Stimulated activated naive CD8-positive, alpha-beta T cell treated with anti-CD3 and anti-CD28 coated beads, Interleukin-15, Interleukin-2, amounts not matched to agents 100 U/mL and 50 U/mL, for 24 hours (primary cell): Measurements from ENCODE around the gene SNAP47.

ENCODE experiments used
- ATAC-seq: fragments of 150-1000 bp; cut with Tn5 transposase; one replicate; pipeline ENCODE4 v1.10.0; 2021
- DNase-seq: peaks from one replicate; pipeline ENCODE4 v3.0.0; 2021

The SNAP47 gene

DNA sequence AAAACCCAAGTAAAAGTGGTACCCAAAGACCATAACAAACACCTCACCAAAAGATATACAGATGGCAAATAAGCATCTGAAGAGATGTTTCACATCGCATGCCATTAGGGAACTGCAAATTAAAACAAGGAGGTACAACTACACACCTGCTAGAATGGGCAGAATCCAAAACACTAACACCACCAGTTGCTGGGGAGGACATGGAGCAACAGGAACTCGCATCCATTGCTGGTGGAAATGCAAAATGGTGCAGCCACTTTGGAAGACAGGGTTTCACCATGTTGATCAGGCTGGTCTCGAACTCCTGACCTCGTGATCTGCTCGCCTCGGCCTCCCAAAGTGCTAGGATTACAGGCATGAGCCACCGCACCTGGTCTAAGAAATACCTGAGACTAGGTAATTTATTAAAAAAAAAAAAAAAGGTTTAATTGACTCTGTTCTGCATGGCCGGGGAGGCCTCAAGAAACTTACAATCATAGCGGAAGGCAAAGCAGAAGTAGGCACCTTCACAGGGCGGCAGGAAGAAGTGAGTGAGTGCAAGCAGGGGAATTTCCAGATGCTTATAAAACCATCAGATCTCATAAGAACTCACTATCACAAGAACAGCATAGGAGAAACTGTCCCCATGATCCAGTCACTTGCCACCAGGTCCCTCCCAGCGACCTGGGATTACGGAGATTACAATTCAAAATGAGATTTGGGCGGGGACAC lies 50.0 kb downstream of the SNAP47 start:
- DNase-seq (no peak), ATAC-seq (no peak)

DNA sequence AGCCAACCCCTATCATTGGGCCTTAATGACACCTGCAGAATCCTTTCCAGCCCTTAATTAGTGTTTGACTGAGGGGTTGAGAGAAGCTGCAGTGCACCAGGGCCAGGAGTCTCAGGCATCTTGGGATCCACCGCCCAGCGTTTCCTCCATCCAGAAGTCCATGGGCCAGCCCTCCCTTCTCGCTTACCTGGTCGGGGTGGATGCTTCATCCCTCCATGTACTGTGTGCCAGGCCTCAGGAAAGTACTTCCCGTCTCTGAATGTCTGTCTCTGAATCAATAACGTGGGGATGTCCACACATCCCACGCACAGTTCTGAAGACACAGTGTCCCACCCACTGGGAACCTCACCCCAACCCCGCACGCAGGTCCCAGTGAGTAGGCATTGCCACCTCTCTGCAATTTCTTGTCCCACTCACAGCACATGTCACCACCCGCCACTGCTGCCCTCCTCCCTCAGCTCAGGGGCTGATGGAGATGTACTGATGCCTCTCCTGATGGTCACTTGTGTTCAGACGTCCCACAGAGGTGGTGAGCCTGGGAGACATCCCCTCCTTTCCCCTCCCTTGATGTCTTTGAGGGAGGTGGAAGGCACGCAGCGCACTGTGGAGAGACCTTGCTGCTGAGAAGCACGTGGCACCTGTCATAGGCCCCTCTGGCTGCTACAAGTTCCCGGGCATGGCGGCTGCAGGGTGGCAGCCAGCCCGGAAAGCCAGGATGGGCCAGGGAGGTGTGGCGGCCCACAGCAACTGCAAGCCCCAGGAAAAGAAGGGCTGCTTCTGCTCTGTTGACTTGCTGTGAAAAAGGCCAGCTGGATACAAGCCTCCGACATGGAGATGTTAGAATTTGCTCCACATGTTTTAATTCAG lies 50.8 kb downstream of the SNAP47 start:
- DNase-seq (no peak), ATAC-seq (no peak)

DNA sequence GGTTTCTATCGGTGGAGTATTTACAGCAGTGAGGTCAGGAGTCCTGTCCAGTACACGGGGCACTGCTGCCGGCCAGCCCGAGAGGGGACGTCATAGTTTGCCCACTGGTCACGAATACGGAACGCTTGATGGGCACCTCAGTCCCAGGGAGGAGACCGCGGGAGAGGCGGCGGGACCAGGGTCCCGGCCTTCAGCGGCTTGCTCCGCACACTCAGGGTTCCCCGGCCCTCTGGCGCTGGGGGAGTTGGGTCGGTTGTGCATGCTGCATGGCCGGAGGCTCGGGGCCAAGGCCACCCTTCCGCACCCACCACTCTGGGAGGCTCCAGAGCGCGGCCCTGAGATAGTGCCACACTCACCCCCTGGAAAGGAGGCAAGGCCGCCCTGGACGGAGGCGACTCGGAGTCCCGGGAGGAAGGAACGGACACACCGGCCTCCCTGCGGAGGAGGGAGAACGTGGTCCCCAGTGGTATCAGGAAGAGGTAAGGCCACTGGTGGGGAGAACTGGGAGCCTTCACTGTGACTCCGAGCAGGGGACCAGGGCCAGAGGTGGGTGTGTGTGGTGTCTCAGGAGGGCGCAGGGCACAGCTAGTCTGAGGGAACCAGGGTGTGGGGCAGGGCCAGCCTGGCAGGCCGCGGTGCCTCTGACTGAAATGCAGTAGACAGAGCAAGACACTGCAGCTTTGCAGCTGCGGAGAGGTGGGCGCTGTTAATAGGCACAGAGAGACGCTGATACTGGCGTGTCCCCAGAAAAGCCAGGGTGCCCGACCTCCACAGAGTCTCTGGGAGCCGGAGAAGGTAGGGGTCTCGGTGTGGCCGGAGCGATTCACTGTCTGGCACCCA lies 51.7 kb downstream of the SNAP47 start:
- ATAC-seq (no peak), DNase-seq (no peak)

DNA sequence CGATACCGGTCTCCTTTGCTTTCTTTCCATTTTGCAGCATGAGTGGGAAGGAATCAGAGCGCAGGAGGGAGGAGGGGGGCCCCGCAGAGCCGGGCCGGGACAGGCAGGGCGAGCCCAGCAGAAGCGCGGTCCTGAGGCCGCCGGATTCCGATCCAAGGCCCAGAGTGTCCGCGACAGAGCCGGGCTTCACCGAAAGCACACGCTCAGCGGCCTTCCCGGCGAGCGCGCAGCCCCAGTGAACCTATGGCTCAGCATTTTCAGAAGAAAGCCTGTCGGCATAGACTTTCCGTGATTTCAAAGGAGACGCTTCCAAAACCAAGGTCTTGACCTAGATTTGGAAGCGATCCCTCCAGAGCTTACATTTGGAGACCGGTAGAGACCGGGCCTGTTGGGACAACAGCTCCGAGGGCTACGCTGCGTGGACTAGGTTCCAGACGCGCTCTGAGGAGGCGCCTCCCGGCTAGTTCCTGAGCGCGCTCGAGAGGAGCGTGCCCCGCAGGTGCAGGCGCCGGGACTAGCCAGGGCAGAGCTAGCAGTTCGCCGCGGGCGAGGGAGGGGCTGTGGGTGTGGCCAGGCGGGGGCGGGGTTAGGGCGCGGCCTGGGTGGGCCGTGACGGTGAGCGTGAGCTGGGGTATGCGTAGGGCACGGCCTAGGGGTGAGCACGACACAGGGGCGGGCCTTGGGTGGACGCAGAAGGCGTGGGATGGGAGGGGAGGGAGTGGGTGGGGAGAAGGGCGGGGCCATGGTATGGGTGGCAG lies 52.5 kb downstream of the SNAP47 start:
- ATAC-seq (peak; percentile 97), DNase-seq (peak; percentile 91)

DNA sequence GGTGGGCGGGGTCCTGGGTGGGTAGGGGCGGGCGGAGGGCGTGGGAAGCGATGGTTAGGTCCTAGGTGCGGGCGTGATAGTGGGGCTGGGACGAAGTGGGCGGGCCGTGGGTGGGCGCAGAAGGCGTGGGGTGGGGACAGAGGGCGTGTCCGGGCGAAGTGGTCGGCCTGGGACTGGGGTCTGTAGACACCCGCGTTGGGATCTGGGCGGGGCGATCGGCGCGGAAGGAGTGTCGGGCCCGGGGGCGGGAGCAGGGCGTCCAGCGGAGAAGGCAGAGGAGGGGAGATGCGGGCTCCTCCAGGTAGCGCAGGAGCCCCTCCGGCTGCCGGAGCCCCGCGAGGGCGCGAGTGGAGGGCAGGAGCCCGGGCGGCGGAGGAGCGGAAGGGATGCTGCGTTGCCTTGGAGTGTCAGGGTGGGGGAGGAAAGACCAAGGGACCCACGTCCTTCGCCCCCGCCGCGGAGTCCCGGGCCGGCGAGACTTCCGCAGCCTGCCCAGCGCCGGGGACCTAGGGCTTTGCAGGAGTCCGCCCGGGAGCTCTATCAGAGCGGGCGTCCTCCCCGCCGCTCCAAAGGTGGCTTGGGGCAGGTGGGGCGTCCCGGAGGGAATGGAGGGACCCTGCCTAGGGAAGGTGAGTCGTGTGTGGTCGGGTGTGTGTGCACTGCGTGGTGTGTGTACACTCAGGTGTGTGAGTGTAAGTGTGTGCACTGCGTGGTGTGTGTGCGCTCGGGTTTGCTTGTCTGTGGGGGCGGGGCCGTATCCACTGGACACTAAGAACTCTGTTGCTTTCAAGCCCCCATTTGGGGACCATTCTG lies 53.2 kb downstream of the SNAP47 start:
- peak; percentile 51 for ATAC-seq
- DNase-seq: peak; percentile 74

DNA sequence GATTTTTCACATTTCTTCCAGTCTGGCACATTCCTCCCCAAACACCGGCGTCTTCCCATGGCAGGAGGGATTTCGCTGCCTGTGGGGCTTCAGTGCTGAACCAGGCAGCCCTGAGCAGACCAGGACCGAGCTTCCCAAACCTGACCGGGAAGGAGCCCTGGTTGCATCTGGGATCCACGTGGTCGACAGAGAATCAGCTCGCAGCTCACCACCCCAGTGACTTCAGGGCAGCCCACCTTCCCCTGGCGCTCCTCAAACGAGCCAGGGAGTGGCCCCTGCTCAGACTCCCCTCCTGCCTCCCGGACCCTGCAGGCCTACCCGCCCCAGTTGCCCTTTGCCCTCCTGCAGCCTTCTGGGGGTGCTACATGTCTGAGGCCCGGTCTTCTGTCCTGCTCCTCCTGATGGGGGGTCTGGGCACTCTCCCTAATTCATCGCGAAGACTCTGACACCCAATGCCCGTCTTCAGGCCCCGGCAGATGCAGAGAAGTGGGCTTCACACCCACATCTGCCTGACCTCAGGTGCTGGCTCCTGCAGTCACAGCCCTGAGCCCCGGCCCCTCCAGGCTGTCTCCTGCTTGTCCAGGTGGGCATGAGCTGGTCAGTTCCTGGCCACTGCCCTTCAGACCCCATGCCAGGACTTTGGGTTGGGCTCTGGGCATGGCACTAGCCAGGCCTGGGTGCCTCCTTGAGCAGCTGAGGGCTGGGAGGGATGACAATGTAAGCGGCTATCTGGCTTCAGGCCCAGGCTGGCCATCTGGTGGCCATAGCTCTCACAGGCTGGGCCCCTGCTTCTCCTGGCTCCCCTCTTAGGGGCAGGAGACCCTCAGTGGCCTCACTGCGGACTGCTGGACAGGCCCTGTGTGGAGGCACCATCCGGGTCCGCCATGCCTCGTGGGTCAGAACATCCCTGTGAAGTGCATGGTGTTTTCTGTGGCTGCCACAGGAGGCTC lies 54.1 kb downstream of the SNAP47 start:
- ATAC-seq (no peak), DNase-seq (no peak)

DNA sequence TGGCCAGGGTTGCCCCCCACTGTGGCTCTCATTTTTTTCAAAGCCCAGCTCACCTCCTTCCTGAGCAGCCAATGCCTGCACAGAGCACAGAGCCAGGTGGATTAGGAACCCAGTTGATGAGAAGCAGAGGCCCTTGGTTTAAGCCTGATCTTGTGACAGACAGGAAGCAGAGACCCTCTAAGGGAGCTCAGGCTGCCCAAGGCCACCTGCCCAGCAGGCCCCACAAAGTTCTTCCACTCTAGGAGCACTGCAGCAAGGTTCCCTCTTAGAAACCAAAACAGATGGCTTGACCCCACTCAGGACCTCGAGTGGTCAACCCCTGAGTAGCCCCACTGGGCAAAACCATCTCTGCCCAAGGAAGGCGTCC lies 54.8 kb downstream of the SNAP47 start:
- no peak for ATAC-seq
- no peak for DNase-seq

DNA sequence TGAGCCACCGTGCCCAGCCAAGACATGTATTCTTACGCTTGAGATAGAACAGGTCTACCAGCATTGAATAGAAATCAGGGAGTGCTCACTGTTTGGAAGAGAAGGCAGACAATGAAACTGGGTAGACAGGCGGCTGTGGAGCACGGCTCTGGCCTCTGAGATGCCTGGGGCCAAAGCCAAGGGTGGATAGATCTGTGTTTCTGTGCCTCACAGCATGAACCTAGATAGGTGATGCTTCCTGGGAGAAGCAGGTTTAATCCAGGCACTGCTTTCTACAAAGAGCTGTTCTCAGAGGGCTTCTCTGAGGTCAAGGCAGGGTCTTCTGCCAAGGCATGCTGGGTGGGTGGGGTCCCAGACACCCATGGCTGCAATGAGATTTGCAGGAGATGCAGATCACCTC lies 55.6 kb downstream of the SNAP47 start:
- DNase-seq: no peak
- no peak for ATAC-seq

DNA sequence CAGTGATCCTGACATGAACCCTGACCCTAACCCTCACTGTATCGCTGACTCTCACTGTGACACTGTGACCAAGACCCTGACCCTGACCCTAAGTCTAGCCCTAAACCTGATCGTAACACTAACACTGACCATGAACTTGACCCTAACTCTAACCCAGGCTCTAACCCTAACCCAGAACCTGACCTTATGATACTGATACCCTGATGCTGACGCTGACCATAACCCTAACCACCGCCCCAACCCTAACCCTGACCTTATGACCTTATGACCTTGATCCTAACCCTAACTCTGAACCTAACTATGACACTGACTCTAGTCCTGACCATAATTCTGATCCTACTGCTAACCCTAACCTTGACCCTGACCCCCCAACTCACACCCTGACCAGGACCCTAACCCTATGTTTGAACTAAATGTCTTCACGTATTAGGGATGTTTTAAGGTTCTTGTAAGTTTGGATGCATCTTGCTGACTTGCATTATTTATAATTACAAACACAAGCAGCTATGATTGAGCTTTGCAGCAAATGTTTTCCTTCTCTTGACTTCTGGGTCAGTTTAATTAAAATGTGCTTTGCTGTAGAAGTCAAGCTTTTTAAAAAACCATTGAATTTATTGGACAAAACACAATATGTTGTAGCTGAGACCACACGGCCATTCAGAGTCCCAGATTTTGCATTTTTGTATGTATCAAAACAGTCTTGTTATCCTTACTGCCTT lies 56.3 kb downstream of the SNAP47 start:
- ATAC-seq: no peak

DNA sequence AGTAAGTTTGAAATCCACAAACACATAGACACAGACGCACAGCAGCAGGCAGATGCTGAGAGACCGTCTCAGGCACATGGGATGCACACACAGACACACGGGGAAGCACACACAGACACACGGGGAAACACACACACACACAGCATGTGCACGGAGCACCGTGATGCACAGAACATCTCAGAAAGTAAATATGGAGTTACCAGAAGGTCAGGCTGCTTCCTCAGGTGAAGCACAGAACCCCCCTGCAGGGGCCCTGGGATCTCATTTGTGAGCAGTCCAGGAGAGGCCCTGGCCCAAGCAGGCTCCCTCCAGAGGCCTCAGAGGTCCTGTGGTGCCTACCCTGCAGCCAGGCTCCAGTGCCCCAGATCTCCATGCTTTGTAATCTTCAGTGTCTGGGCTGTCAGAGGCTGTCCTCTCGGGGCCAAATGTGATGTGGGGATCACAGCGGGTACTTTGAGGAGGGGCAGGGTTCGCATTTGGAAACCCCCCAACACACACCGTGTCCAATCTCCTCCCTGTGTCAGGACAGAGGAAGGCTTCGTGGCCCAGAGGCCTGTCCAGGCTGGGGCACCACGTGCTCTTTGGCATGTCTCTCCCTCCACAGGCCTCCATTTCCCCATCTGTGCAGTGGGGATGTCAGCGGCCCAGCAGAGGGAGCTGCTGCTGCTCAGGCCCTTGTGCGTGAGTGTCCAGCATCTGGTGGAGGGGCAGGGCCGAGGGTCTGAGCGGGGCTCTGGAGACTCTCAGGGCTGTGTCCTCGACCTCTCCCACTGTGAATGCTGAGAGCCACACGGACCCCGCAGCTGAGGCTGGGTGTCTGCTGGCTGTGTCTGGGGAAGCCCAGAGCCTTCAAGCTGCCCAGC lies 57.2 kb downstream of the SNAP47 start:
- DNase-seq (no peak), ATAC-seq (no peak)

More for the DNA sequence above, 56.3 kb downstream of the SNAP47 start:
- DNase-seq: no peak

DNA sequence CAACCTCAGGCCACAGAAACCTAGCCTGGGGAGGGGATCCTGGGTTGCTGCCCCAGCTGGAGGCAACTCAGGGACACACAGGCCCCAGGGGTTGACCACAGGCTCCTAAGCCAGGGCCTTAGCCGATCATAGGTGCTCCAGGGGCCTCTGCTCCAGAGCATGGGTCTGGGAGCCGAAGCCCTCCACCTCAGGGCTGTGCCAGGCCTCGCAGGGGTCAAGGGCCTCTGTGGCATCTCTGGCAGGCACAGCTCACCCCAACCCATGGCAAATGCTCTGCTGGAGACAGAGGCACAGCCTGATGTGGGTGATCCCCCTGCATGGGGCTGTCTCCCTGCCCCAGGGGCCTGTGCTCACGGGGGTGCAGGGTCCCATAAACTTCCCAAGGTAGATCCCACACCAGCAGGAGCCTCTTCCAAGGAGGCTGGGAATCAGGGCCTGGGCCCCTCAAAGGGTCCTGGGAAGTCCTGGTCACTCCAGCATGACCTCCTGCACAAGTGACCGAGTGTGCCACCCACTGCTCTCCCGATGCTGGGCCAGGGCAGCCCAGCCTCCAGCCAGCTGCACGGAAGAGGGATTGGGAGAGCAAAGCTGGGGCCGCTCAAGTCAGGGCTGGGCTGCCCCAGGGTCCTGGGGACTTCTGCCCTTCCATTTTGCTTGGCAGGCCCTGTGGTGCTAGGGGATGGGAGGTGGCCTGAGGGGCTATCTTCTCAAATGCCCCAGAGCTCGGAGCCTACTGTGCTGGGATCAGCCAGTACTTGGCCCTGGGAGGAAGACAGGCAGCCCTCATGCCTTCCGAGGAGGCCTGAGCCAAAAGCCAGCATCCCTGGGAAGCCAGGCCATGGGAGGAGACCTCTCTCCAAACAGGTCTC lies 58.1 kb downstream of the SNAP47 start:
- ATAC-seq (no peak), DNase-seq (no peak)

DNA sequence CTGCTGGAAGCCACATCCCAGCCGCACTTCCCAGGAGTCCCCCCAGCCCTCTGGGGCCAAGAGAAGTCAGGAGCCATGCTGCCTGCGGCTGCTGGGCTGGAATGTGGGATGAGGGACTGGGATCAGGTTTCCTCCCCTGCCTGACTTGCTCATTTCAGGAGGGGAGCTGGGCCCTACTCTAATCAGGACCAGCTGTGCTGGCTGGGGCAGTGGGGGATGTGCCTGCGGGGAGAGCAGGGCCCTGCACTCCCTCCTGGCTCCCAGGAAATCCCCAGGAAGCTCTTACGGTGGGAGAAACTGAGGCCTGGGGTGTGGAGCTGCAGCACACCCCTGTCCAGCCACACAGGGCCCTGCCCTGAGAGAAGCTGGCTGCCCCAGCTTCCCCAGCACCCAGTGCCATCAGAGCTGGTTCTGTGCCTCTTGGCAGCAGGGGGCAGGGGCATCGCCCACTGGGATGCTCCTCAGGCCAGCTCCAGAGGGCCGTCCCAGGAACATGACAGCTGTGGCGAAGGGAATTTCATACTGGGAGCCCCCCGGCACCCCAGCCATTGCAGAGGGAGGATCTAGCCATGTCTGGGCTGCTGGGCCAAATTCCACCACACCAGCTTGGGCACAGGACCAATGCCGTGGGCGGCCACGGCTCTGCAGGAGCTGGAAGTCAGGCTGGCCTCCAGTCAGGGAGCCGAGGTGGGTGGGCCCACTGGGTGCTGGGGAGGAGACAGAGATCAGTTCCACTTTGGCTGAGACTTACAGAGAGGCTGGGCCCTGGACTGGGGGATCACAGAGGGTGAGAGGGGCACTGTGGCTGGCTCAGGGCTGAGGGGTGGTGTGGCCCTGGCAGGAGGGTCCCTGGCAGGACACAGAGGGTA lies 58.9 kb downstream of the SNAP47 start:
- ATAC-seq (no peak), DNase-seq (no peak)

DNA sequence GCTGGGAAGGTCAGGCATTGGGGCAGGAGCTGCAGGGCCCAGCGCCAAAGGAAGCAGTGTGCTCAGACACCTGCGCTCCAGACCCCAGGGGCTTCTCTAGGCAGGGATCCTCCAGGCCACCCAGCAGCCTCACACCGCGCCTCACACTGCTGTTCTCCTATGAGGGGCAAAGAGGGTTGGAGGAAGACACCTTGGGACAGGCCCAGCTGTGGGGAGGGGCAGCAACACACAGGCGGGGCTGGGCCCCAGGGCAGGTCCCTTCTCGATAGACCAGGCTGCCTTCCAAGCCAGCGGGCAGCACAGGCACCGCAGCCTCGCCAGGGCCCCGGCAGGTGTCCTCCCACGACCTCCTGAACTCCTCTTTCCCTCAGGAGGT lies 59.6 kb downstream of the SNAP47 start:
- DNase-seq (no peak), ATAC-seq (no peak)

DNA sequence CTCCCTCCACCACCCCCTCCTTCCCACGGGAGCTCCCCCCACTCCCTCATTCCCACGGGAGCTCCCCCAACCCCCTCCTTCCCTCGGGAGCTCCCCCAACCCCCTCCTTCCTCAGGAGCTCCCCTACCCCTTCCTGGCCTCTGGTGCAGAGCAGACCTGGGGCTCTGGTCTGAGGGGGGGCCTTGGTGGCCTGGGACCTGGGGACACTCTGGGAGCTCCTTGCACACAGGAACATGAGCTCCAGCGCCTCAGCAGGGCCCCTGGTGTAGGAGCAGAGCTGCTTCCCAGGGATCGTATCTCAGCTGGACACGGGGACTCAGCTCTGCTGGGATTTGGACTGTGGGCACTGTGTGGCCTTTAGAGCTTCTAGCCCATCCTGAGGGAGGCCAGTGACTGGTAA lies 60.5 kb downstream of the SNAP47 start:
- ATAC-seq: no peak

DNA sequence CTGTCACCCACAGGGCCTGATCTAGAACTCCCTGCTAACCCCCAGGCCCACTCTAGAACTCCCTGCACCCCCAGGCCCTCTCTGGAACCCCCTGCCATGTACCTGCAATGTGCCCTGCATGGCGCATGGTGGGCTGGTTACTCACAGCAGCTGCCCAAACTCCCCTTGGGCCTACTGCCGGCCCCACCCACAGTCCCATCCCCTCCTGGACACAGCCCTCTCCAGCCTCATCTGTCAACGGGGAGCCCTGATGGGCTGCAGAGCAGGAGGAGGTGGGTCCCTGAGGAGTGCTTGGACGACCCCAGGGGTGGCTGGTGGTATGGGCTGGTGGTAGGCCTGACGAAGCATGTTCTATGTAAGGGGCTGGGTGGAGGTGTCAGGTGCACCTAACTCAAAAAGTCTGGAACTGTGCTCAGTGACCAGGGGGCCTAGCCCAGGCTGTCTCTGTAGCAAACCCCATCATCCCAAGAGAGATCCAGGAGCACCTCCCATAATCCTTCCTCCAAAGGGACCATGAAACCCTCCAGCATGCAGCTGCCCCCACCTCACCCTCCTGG lies 61.2 kb downstream of the SNAP47 start:
- no peak for ATAC-seq
- no peak for DNase-seq

More for the DNA sequence above, 60.5 kb downstream of the SNAP47 start:
- DNase-seq: no peak

DNA sequence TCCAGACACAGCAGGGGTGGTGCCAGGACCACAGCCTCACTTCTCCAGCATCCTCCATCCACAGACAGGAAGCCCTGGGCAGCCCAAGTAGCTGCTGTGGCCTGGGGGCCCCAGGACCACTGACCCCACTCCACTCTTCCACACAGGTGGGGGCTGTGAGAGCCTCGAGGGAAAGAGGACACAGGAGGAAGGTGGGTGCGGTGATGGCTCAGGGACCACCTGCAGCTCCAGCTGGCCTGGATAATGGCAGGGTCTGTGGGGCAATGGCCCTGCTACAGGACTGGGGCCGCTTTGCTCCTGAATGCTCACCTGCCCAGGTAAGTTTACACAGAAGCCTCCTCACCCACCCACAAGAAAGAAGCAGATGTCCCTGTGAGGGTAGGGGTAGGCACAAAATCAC lies 61.9 kb downstream of the SNAP47 start:
- no peak for ATAC-seq
- DNase-seq: no peak
